NCI-H748 (cell line): ENCODE data around the gene MYL9.

Experiments
- DNase-seq: peaks from one replicate; lab custom pipeline; 2025; ENCODE audit not compliant: unreplicated experiment; lab: John Stamatoyannopoulos, UW

The MYL9 gene

GRCh38 chr20:36525620-36526365 lies 15.5 kb upstream of the MYL9 start:
- DNase-seq = no peak

GRCh38 chr20:36526521-36527011 lies 14.8 kb upstream of the MYL9 start:
- DNase-seq = no peak

GRCh38 chr20:36527331-36528125 lies 13.8 kb upstream of the MYL9 start:
- no peak for DNase-seq

- DNase-seq = no peak
Measured at GRCh38 chr20:36528176-36528874, 13.0 kb upstream of the MYL9 start.

- DNase-seq = no peak
Measured at GRCh38 chr20:36528875-36529417, 12.4 kb upstream of the MYL9 start.

- no peak for DNase-seq
Measured at GRCh38 chr20:36532388-36532787, 8.9 kb upstream of the MYL9 start.

GRCh38 chr20:36532822-36533221 lies 8.5 kb upstream of the MYL9 start:
- DNase-seq = no peak

- no peak for DNase-seq
Measured at GRCh38 chr20:36538026-36538722, 3.1 kb upstream of the MYL9 start.

- no peak for DNase-seq
Measured at GRCh38 chr20:36540551-36541211, 638 bp upstream of the MYL9 start.

GRCh38 chr20:36541768-36542488 lies 609 bp downstream of the MYL9 start:
- DNase-seq = no peak

- DNase-seq = no peak
Measured at GRCh38 chr20:36542516-36543183, 1.3 kb downstream of the MYL9 start.

GRCh38 chr20:36543184-36544133 lies 2.1 kb downstream of the MYL9 start:
- DNase-seq = no peak

- no peak for DNase-seq
Measured at GRCh38 chr20:36544134-36545018, 3.1 kb downstream of the MYL9 start.

GRCh38 chr20:36546111-36546736 lies 4.9 kb downstream of the MYL9 start:
- DNase-seq = no peak

- DNase-seq = no peak
Measured at GRCh38 chr20:36547186-36548005, 6.1 kb downstream of the MYL9 start.

- no peak for DNase-seq
Measured at GRCh38 chr20:36548006-36548315, 6.6 kb downstream of the MYL9 start.
